ENCODE measurements around the gene DAB2. TPM values are rescaled to one million over a fixed set of nuclear protein-coding genes. Genes with fewer than 3 reads are reported as not detected.

DAB2 gene
- total RNA-seq, 1 donor from 2014 or later: 0.79 TPM

GRCh38 chr5:39400713-39401578, 23.8 kb downstream of the DAB2 start:
- TF ChIP-seq, protein P1, sequence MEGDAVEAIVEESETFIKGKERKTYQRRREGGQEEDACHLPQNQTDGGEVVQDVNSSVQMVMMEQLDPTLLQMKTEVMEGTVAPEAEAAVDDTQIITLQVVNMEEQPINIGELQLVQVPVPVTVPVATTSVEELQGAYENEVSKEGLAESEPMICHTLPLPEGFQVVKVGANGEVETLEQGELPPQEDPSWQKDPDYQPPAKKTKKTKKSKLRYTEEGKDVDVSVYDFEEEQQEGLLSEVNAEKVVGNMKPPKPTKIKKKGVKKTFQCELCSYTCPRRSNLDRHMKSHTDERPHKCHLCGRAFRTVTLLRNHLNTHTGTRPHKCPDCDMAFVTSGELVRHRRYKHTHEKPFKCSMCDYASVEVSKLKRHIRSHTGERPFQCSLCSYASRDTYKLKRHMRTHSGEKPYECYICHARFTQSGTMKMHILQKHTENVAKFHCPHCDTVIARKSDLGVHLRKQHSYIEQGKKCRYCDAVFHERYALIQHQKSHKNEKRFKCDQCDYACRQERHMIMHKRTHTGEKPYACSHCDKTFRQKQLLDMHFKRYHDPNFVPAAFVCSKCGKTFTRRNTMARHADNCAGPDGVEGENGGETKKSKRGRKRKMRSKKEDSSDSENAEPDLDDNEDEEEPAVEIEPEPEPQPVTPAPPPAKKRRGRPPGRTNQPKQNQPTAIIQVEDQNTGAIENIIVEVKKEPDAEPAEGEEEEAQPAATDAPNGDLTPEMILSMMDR (IDR thresholded peaks at IDR 0.05; ENCODE audit: insufficient read depth, low read length, severe bottlenecking): no peak

GRCh38 chr5:39399135-39400036, 25.4 kb downstream of the DAB2 start:
- TF ChIP-seq, protein P1 (IDR thresholded peaks at IDR 0.05; ENCODE audit: insufficient read depth, low read length, severe bottlenecking): no peak
- Histone ChIP-seq H3K27me3 (ENCODE audit: control insufficient read depth, insufficient read depth, low read length) (no peaks in the 10 kb centered on the region), H3K36me3 (ENCODE audit: control insufficient read depth, insufficient read depth, low read length) (no peaks in the 10 kb centered on the region), H3K4me3 (ENCODE audit: low read depth, low read length) (no peak overlapping the region)
- DNase-seq (ENCODE audit: low read depth) (peak; percentile 99), FAIRE-seq (no peak)

More at GRCh38 chr5:39400713-39401578, 23.8 kb downstream of the DAB2 start:
- H3K27me3 ChIP-seq (ENCODE audit: control insufficient read depth, insufficient read depth, low read length): no peaks in the 10 kb centered on the region
- no peak for FAIRE-seq
- no peaks in the 10 kb centered on the region for H3K36me3 ChIP-seq (ENCODE audit: control insufficient read depth, insufficient read depth, low read length)
- DNase-seq (ENCODE audit: low read depth): no peak
- H3K4me3 ChIP-seq (ENCODE audit: low read depth, low read length): no peak overlapping the region

GRCh38 chr5:39396843-39397242, 27.9 kb downstream of the DAB2 start:
- no peak overlapping the region for H3K4me3 ChIP-seq (ENCODE audit: low read depth, low read length)
- TF ChIP-seq, protein P1 (IDR thresholded peaks at IDR 0.05; ENCODE audit: insufficient read depth, low read length, severe bottlenecking): no peak
- H3K27me3 ChIP-seq (ENCODE audit: control insufficient read depth, insufficient read depth, low read length): no peaks in the 10 kb centered on the region
- FAIRE-seq (no peak), DNase-seq (ENCODE audit: low read depth) (no peak)
- H3K36me3 ChIP-seq (ENCODE audit: control insufficient read depth, insufficient read depth, low read length): no peaks in the 10 kb centered on the region

GRCh38 chr5:39395521-39395920, 29.3 kb downstream of the DAB2 start:
- TF ChIP-seq, protein P1 (IDR thresholded peaks at IDR 0.05; ENCODE audit: insufficient read depth, low read length, severe bottlenecking): no peak
- Histone ChIP-seq H3K36me3 (ENCODE audit: control insufficient read depth, insufficient read depth, low read length) (no peaks in the 10 kb centered on the region), H3K27me3 (ENCODE audit: control insufficient read depth, insufficient read depth, low read length) (no peaks in the 10 kb centered on the region), H3K4me3 (ENCODE audit: low read depth, low read length) (no peak overlapping the region)
- no peak for FAIRE-seq
- DNase-seq (ENCODE audit: low read depth): peak; percentile 76

DNA sequence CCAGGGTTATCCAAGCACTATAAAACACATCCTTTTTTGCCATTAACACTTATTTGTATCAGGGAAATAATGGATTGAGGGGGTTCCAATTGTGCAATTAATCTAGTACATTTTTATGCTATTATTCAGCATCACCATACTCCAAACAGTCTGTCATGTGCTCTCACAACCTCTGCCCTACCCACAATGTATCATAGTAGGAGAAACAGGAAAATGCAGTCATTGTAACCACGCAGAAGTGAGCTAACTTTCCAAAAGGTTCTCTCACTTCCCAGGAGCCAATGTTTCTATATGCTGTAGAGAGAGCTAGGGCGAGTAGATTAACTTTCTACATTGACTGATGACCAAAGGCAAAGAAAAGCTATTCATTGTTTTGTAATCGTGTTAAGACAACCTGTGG, 29.8 kb downstream of the DAB2 start:
- FAIRE-seq: no peak
- Histone ChIP-seq H3K27me3 (ENCODE audit: control insufficient read depth, insufficient read depth, low read length) (no peaks in the 10 kb centered on the region), H3K4me3 (ENCODE audit: low read depth, low read length) (no peak overlapping the region), H3K36me3 (ENCODE audit: control insufficient read depth, insufficient read depth, low read length) (no peaks in the 10 kb centered on the region)
- TF ChIP-seq, protein P1 (IDR thresholded peaks at IDR 0.05; ENCODE audit: insufficient read depth, low read length, severe bottlenecking): no peak
- peak; percentile 96 for DNase-seq (ENCODE audit: low read depth)
